Stimulated activated CD4-positive, alpha-beta T cell treated with anti-CD3 and anti-CD28 coated beads, Interleukin-12 subunit alpha, Interleukin-12 subunit beta, amount 100 ng/mL, for 24 hours (primary cell): ENCODE measurements around the gene GRHPR.
A peak's percentile ranks its signal among the peaks of the same experiment; 100 is the strongest.
"Not testable (repeated sequence)": the region's sequence is repeated elsewhere in the genome, so short reads cannot be mapped to it uniquely, and the experiment has no call there.

ENCODE experiments used
- DNase-seq, 2 experiments: peaks; one replicate each; pipeline ENCODE4 v3.0.0-alpha.2; 2020; ENCODE audit warnings: low read depth in 2 of 2

The GRHPR gene

GRCh38 chr9:37447111-37447510, 24.6 kb downstream of the GRHPR start:
- no peak for DNase-seq

- DNase-seq, result no peak
These were observed 27.6 kb downstream of the GRHPR start for GRCh38 chr9:37449862-37450632.

- DNase-seq, result no peak
These were observed 29.1 kb downstream of the GRHPR start for GRCh38 chr9:37451628-37452027.

GRCh38 chr9:37452611-37453010, 30.1 kb downstream of the GRHPR start:
- DNase-seq, result no peak

- no peak for DNase-seq
These were observed 31.3 kb downstream of the GRHPR start for GRCh38 chr9:37453827-37454226.

DNA sequence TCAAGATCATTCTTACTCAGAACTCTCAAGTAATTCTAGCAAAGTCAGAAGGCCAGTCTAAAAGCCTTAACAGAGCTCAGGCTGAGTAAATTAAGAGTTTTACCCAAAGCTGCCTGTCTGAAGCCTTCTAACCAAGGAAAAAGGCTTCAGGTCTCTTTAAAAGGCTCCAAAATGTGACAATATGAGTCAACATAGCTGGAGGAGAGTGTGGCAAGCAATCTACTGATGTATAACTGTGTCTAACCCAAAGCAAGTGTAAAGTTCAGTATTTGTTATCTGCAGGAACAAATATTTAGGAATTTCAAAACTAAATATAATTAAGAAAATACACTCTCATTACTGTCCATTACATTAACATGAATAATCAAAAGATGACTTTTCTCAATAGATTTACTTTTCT, 31.7 kb downstream of the GRHPR start:
- no peak for DNase-seq

DNA sequence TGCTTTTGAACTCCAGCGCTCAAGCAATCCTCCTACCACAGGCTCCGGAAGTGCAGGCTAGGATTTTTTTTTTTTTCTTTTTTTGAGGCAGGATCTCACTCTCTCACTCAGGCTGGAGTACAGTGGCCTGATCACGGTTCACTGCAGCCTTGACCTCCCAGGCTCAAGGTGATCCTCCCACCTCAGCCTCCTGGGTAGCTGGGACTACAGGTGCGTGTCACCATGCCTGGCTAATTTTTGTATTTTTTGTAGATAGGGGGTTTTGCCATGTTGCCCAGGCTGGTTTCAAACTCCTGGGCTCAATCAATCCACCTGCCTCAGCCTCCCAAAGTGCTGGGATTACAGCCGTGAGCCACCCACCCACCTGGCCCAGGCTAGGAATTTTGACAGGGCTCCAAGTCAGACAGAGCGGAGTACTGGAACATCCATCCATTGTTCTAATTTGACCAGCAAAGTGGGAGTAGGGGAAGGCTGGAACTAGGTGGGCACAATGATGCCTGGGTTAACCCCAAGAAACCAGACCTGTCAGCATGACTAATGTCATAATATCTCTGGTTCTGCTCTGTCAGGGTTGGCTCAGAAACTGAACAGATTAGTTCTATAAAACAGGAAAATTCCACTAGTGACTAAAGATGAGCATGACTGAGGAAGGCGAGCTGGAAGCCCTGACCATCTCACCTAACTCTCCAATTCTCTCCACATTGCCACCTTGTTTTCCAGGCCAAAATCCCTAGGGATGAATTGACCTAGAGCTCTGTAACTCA, 33.6 kb downstream of the GRHPR start:
- no peak for DNase-seq

GRCh38 chr9:37456817-37457216, 34.3 kb downstream of the GRHPR start:
- no peak for DNase-seq

DNA sequence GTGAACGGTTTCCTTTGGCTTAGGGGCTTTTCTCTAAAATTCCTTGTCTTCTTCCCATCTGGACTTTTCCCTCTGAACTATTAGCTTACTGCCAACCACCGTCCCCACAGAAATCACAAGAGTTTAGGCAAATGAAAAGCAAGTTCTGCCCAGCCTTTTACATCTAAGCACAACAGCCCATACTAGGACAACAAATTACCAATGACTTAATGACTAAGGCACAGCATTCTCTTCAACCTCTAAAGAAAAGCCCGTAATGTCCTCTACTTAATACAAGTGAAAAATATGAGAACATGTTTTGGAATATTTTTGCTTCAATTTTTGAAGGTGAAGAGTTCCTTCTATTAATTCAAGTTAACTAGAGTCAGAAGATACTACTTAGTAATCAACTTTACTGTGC, 41.5 kb downstream of the GRHPR start:
- no peak for DNase-seq

DNA sequence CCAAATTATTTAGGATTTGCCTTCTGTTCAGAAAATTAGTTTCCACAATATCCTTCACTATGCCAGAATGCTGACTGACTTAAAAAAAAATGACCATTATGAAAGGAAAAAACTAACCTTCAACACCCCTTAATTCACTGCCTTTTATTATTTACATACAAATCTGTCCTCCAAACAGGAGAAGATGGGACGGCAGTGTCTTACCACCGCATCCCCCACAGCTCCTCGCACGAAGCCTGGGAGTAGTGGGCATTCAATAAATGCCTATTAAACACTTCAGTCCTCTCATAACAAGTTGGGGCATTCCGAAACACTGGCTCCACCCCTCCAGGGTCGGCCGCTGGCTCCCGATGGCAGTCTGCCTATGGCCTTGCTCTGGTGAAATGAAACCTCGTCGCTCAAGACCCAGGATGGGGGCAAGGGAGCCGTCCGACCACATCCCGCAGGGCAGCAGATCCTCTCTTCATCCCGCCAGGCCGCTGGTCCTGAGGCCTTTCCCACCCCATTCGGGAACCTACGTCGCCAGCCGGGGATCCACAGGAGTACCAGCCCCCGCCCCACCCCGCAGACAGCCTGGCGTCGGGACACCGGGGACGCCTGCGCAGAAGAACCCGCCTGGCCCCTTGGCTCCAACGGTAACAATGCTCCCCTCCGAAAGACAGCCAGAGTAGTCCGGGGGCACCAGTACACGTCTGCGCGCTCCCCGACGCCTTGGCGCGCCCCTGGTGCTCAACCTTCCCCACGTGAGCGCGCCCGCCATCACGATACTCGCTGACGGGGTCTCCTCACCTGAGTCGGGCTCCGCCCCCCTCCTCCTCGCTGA, 42.1 kb downstream of the GRHPR start:
- DNase-seq, result peak in 1 of 2 experiments; percentile 52

- peak; percentile 97 to 98 for DNase-seq
These were observed 42.9 kb downstream of the GRHPR start, which contains the start of gene ZBTB5 for GRCh38 chr9:37465249-37466036. Gene ZBTB5, minus strand, starts transcription at chr9:37465450. Its CDS starts 22,899 bp downstream, at chr9:37442551.

GRCh38 chr9:37466037-37466709, 43.7 kb downstream of the GRHPR start:
- peak in 1 of 2 experiments; percentile 28 for DNase-seq

DNA sequence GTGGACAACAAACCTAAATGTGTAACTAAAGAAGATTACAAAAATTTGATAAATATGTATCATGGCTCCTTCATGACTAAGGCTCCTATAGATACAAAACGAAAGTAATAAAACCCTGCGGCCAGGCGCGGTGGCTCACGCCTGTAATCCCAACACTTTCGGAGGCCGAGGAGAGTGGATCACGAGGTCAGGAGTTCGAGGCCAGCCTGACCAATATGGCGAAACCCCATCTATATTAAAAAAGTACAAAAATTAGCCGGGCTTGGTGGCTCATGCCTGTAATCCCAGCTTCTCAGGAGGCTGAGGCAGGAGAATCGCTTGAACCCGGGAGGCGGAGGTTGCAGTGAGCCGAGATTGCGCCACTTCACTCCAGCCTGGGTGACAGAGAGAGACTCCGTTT, 45.0 kb downstream of the GRHPR start:
- not testable (repeated sequence) for DNase-seq

DNA sequence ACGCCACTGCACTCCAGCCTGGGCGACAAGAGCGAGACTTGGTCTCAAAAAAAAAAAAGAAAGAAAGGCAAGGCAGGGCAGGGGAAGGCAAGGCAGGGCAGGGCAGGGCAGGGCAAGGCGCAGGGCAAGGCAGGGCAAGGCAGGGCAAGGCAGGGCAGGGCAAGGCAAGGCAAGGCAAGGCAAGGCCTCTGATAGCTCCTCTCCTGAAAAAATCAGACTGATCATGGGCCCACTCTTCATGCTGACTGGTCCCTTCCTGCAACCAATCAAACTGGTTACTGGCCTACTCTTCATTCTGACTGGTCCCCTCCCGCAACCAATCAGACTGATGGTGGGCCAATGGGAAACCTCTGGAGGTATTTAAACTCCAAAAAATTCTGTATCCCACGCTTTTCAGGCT, 46.1 kb downstream of the GRHPR start:
- DNase-seq, result no peak

- DNase-seq, result no peak
These were observed 49.6 kb downstream of the GRHPR start for GRCh38 chr9:37471942-37472684.

DNA sequence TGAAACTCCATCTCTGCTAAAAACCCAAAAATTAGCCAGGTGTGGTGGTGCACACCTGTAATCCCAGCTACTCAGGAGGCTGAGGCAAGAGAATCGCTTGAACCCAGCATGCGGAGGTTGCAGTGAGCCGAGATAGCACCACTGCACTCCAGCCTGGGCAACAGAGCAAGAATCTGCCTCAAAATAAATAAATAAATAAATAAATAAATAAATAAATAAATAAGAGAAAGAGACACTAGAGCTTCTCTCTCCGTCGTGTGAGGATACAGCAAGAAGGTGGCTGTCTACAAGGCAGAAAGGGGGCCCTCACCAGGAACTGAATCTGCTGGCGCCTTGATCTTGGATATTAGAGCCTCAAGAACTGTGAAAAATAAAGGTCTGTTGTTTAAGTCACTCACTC, 51.5 kb downstream of the GRHPR start:
- DNase-seq, result not testable (repeated sequence)

DNA sequence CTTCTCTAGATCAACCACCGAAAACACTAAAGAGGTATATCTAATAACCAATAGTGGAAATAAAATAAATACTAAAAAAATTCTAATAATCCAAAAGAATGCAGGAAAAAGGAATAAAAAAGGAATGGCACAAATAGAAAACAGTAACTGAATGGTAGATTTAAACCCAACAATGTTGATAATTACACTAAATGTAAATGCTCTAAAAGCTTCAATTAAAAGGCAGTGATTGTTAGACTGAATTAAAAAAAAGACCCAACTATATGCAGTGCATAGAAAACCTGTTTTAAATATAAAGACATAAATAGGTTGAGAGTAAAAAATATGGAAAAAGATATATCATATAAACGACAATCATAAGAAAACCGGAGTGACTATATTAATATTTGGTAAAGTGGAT, 51.9 kb downstream of the GRHPR start:
- DNase-seq, result no peak

- no peak for DNase-seq
These were observed 54.4 kb downstream of the GRHPR start for GRCh38 chr9:37476930-37477329.

DNA sequence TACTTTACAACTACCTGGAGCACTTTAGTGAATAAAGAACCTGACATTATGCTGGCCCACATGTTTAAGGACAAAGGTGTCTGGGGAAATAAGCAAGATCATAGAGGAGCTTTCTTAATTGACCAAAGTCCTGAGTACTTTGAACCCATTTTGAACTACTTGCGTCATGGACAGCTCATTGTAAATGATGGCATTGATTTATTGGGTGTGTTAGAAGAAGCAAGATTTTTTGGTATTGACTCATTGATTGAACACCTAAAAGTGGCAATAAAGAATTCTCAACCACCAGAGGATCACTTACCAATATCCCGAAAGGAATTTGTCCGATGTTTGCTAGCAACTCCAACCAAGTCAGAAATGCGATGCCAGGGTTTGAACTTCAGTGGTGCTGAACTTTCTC, 54.9 kb downstream of the GRHPR start:
- DNase-seq, result not testable (repeated sequence)

- not testable (repeated sequence) for DNase-seq
These were observed 55.6 kb downstream of the GRHPR start for GRCh38 chr9:37477987-37478619.
